GM03348 (cell line): Measurements from ENCODE around the gene NEXMIF.
"Not testable (repeated sequence)": the region's sequence is repeated elsewhere in the genome, so short reads cannot be mapped to it uniquely, and the experiment has no call there.

Experiments
- DNase-seq: peaks from one replicate; pipeline ENCODE4 v3.0.0; 2012; ENCODE audit warnings: low spot score

Gene NEXMIF

DNA sequence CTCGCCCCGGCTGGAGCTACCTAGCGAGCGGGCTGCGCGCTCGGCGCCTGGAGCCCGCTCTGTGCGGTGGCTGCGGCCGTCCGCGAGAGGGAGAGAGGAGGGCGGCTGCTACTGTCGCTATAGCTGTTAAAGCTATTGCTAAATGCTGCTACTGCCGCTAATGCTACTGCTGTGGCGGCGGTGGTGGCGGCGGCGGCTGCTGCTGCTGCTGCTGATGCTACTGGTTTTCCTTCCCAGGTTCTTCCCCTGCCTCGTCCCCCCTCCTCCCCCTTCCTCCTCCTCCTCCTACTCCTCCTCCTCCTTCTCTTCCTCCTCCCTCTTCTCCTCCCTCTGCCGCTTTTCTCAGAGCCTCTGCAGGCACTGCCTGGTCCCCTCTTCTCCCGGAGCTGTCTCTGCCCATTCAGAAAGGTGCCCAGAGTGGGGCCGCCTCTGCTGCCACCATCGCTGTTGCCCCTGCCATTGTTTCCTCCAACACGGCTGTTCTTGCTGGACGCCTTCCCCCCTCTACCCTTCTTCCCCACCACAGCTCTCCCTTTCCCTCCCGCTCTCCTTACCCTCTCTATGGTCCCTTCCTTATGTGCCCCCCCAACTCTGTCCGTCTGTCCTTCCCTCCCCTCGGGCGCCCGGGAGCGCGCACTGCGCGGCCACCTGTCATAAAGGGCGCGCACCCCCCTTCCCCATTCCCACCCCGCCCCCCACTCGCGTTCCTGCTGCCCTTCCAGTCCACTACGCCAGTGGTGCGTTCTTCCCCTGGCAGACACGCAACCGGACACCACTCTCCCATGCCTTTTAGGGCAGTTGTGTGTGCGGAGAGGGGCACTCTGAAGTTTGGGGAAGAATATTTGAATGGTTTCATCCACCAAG is at the start of gene NEXMIF:
Gene NEXMIF (minus strand): TSS at position 228 of the 864 bp plus-strand sequence.
- peak; percentile 51 for DNase-seq

DNA sequence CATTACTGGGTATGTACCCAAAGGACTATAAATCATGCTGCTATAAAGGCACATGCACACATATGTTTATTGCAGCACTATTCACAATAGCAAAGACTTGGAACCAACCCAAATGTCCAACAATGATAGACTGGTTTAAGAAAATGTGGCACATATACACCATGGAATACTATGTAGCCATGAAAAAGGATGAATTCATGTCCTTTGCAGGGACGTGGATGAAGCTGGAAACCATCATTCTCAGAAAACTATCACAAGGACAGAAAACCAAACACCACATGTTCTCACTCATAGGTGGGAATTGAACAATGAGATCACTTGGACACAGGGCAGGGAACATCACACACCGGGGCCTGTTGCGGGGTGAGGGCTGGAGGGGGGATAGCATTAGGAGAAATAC is 36.7 kb upstream of the NEXMIF start:
- DNase-seq: not testable (repeated sequence)

DNA sequence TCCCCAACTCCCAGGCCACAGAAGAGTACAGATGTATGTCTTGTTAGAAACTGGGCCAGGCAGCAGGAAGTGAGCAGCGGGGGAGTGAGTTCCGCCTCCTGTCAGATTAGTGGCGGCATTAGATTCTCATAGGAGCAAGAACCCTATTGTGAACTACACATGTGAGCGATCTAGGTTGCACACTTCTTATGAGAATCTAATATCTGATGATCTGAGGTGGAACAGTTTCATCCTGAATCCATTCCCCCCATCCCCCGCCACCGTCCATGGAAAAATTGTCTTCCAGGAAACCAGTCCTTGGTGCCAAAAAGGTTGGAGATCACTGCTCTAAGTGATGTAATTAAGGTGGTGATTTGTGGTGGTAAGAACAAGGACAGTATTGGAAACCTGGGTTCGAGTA is 24.5 kb upstream of the NEXMIF start:
- no peak for DNase-seq

DNA sequence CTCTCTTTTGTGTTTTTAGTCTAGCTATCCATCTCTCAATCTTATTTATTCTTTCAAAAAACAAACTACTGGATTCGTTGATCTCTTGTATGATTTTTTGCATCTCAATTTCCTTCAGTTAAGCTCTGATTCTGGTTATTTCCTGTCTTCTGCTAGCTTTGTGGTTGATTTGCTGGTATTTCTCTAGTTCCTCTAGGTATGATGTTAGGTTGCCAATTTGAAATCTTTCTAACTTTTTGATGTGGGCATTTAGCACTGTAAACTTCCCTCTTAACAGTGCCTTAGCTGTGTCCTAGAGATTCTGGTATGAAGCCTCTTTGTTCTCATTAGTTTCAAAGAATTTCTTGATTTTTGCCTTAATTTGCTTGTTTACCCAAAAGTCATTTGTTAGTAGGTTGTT is 15.2 kb upstream of the NEXMIF start:
- no peak for DNase-seq

DNA sequence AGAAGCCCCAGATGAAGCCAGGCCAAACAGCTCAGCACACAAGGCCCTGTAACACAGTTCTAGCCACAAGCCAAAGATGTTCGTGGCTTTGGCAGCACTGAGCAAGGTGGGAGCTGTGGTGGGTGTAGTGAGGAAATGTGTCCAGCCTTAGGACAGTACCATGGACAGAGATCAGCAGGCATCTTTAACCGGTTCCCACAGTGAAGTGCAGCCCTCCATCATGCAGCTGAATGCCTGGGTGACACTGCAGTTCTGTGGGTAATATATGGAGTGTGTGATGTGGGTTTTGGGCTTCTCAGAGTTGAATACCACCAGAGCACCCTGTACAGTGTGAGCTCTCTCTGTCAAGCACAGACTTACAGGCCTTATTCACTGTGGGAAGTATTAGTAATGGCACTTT is 6.0 kb upstream of the NEXMIF start:
- DNase-seq: no peak

DNA sequence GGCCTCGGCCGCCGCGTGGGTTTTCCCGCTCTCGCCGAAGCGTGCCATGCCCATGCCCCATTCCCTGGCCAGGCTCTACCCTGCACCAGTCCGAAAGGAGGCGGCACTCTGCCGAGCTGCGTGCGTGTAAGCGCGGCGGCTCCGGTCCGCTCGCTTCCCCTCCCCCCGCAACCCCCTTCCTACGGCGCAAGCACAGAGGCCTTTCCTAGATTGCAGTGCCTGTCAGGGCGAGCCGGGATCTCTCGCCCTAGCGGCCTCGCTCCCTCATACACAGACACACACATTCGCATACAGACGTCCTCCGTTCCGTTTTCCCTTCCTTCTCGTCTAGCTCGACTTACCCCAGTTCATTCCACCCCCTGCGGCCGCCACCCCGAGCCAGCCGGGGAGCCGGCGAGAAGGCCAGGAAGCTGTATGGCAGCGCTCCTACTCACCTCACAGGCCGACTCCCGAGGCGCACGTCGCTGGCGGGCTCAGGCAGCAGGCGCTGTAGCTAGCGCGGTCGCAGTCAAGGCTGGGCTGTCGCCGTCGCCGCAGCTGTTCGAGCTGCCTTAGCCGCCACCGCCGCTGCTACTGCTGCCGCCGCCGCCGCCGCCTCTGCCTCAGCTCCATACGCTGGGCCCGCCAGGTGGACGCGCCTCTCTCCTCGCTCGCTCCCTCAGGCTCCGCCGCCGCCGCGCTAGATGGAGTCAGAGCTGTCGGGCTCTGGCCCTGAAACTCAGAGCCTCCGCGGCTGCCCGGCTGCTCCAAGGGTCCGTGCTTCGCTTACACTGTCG is 615 bp downstream of the NEXMIF start:
- DNase-seq: peak; percentile 27

DNA sequence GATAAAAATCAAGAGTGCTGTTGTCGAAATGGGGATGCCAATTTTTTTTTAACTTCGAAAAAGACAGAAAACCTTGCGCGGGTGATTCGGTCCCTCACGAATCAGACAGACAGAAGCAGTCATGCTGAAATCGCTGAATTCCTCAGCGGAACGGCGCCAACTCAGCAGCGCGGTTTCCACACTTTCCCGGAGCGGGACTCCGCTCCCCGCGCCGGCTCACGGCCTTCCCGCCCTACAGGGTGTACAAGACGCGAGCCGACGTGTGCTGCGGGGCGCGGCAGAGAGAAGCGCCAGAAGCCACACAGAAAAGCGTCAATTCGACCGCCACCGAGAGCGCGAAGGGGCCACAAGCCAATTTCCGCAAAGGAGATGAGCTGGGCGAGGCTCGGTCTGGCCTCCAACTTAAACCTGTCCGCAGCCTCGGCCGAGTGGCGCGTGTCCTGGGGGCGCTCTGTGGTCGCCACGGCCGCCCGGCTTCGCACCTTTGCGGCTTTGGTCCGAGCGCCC is 1.3 kb downstream of the NEXMIF start:
- DNase-seq: peak; percentile 3

DNA sequence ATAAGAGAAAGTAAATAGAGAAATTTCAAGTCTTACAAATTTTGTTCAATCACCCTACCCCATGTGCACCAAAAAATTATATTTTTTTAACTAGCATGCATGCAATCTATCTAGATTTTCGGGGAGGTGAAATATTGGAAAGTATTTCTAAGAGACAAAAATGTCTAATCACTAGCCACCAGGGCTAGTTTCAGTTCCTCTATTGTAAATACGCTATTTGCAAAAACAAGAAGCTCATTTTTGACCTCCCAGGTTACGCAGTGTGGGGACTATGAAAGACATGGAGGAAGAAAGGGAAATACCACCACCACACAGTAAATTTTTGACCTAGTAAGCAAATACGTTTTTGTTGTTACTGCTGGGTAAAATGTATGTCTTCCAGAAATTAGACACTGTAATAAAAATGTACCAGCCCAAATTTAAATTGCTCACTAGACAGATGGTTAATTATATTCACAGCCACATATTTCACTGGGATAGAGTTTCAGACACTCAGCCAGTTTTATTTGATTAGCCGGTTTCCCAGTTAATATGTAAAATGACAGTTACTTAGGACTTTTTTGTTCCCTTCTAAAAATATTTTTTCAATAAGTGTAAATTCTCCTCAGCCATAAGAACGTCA is 2.2 kb downstream of the NEXMIF start:
- no peak for DNase-seq

DNA sequence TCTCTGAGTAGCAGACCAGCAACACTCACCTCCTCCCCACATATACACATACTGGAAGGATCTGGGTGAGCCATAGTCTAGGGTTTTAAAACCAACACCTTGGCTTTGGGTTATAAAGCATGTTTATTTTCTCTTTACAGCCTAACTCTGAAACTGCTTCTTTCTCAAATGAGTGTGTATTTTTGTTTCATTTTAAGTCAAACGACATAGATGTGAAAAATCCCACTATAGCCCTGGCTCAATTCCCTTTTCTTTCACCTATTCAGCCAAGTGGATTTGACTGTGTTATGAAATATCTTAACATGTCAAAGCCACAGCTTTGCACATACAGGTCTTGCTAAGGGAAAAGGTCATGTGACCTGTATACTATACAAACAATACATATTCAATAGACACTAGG is 13.8 kb downstream of the NEXMIF start:
- no peak for DNase-seq

DNA sequence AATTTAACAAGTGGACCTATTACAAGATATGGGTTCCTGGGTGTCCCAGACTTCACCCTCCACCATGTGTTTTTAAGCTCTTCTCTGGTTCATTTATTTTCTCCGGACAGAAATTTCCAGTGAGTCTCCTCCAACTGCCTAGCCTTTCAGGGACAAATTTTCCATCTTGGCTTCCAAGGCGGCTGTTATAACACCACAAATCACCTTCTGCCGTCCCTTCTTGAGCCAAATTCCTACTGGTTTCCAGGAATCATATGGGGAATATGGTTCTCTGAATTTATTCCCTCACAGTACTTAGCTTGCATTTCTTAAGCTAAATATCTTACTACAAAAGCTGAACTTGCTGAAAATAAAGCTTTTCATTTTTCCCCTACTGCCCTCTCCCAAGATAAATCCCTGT is 18.8 kb downstream of the NEXMIF start:
- no peak for DNase-seq

DNA sequence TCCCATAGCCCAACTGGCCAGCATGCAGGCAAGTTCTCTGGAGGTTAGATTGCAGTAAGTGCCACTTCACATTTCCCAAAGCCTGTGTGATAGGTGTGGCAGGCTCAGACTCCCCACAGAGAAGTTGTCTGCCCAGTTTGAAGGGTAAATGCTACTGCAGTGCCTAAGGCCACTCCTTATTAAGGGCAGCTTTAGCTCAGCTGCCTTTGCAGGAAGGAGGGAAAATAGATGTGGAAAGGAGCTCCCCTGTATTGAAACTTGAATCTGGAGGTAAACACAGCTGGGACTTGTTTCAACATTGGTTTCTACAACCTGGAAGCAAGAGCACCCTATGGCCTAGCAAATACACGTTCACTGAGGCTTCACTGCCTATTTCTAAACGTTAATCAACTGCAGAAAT is 22.4 kb downstream of the NEXMIF start:
- DNase-seq: no peak

DNA sequence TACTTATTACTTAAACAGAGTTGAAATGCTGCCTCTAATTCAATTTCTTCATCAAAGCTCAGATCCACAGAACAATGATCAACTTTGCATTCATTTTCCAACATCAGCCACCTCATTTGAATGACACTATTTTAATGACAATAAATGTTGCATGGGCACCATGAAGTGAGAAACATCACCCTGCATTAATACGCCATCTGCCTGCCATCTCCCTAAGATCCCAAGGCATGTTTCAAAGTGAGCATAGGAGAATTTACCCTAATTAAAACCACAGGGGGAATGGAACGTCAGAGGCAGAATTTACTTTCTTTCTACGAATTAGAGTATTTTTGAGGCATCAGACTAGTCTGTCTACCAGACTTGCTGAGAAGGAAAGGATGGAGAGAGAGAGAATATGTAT is 32.7 kb downstream of the NEXMIF start:
- DNase-seq: no peak

DNA sequence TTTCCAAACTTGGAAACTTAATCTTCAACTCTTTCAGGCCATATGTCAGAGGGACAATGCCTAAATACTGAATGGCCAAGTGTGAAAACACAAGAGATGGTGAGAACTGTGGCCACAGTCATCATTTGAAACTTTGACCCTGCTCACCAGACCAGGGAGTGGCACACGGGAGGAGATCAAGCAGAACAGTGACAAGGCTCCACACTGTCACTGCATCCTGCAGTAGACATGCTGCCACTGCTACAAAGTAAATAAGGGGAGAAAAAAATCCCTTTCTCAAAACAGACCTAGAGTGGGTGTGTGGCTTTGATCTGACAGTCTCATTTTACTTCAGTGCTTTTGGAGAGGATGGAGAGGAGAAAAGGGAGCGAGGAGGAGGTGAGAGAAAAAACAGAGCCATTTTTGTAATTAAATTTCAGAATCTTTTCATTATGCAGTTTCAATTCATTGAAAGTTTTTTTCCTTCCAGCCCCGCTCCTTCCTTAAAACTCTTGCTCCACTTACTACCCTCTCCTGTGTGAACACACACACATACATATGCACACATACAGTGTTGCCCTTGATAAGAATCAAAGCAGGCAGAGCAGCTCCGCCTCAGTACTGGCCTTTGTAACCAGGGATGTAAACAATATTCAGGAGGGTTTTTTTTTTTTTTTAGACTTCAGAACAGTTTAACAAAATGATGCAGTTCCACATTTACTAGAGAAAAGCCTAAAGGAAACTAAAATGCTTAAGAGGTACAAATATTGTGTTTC is 34.4 kb downstream of the NEXMIF start:
- no peak for DNase-seq

GRCh38 chrX:74882383-74882782 is 42.9 kb downstream of the NEXMIF start:
- not testable (repeated sequence) for DNase-seq

DNA sequence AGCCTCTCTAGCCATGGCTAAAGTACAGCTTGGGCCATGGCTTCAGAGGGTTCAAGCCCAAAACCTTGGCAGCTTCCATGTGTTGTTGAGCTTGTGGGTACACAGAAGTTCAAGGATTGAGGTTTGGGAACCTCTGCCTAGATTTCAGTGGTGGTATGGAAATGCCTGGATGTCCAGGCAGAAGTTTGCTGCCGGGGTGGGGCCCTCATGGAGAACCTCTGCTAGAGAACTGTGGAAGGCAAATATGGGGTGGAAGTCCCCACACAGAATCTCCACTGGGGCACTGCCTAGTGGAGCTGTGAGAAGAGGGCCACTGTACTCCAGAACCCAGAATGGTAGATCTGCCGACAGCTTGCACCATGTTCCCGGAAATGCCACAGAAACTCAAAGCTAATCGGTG is 59.5 kb downstream of the NEXMIF start:
- no peak for DNase-seq

DNA sequence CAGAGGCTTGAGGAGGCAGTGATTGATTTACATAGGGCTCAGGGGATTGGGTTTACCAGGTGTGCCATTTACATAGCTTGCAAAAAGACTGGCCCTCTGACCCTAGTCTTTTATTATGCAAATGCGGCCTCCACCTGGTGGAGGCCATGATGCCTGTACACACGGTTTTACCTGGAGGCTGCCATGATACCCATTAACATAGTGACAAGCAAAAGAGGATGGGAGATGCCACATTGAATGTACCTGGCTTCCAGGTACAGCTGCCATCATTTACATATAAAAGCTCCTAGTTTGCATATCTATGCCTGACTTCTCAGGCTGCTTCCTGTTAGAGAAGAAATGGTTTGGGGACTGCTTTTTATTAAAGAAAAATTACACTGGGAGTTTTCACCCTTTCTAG is 72.0 kb downstream of the NEXMIF start:
- no peak for DNase-seq

GRCh38 chrX:74835566-74835965 is 89.7 kb downstream of the NEXMIF start:
- no peak for DNase-seq

DNA sequence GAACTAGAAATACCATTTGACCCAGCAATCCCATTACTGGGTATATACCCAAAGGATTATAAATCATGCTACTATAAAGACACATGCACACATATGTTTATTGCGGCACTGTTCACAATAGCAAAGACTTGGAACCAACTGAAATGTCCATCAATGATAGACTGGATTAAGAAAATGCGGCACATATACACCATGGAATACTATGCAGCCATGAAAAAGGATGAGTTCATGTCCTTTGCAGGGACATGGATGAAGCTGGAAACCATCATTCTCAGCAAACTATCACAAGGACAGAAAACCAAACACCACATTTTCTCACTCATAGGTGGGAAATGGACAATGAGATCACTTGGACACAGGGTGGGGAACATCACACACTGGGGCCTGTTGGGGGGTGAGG is 105.5 kb downstream of the NEXMIF start:
- not testable (repeated sequence) for DNase-seq

DNA sequence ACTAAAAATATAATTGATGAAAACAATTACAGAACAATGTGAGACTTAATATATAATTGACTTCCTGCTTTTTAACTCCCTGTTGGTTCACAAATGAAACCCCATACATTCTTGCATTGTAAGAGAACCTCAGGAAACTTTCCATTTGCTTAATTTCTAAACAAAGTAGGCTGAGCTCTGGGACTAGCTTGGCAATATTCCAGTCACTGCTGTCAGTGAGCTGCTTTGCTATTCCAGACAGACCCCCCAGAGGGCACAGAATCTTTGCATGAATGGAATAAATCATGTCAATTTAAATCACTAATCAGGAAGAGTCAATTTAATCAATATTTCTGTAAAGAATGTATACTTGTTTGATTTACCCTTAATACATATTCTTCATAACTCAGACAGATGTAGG is 110.6 kb downstream of the NEXMIF start:
- DNase-seq: no peak

- no peak for DNase-seq
Observed at GRCh38 chrX:74804574-74804973, 120.7 kb downstream of the NEXMIF start.

GRCh38 chrX:74800062-74800461 is 125.2 kb downstream of the NEXMIF start:
- DNase-seq: no peak

GRCh38 chrX:74797338-74797887 is 127.8 kb downstream of the NEXMIF start:
- no peak for DNase-seq
